PC-3 (cell line): ENCODE results near the gene H2AZ2. TPM values are rescaled to one million over a fixed set of nuclear protein-coding genes. Genes with fewer than 3 reads are reported as not detected.

ENCODE experiments used
- ATAC-seq: fragments of 200-7000 bp; cut with Tn5 transposase; 2 replicates; pipeline ENCODE4 v1.9.1; 2020; ENCODE audit warnings: mild to moderate bottlenecking, moderate library complexity
- BruUV-seq: library from RNA; stranded (reverse); fragments of 400-500 nt; replicated peaks from 2 replicates; lab custom pipeline; 2021; lab: Mats Ljungman, UMichigan
- CTCF ChIA-PET: fragments of 300-600 bp; sonication (Branson Sonifier 250); formaldehyde crosslinking; loops from one replicate; lab custom pipeline; 2022; ENCODE audit warnings: antibody characterized with exemption; lab: Charles Lee
- POLR2A ChIA-PET: fragments of 300-600 bp; sonication (Branson Sonifier 250); formaldehyde crosslinking; loops from one replicate; lab custom pipeline; 2022; ENCODE audit warnings: antibody characterized with exemption; ENCODE audit not compliant: unreplicated experiment; lab: Charles Lee
- DNase-seq: peaks from one replicate; pipeline ENCODE4 v3.0.0-alpha.2; 2015
- H2AFZ ChIP-seq: fragments of 300-600 bp; sonication (generic); 2 replicates; pipeline ENCODE4 v1.6.0; 2016; ENCODE audit warnings: antibody characterized with exemption, low read length
- H3F3A ChIP-seq: fragments of 300-600 bp; sonication (generic); one replicate; pipeline ENCODE4 v1.6.0; 2017; ENCODE audit warnings: antibody characterized with exemption, low read length, control low read depth, mild to moderate bottlenecking; ENCODE audit not compliant: unreplicated experiment
- H3K27ac ChIP-seq: fragments of 300-600 bp; sonication (generic); 2 replicates; pipeline ENCODE4 v1.5.1; 2016; ENCODE audit warnings: mild to moderate bottlenecking, low read length
- H3K27me3 ChIP-seq: fragments of 300-600 bp; sonication (generic); 2 replicates; pipeline ENCODE4 v1.6.1; 2016; ENCODE audit warnings: low read length, mixed read lengths
- H3K36me3 ChIP-seq: fragments of 300-600 bp; sonication (generic); 2 replicates; pipeline ENCODE4 v1.6.1; 2016; ENCODE audit warnings: low read depth, mixed run types, low read length, mixed read lengths
- H3K4me1 ChIP-seq: fragments of 300-600 bp; sonication (generic); 2 replicates; pipeline ENCODE4 v1.5.1; 2016; ENCODE audit warnings: low read length; ENCODE audit not compliant: insufficient read depth
- H3K4me2 ChIP-seq: fragments of 300-600 bp; sonication (generic); 2 replicates; pipeline ENCODE4 v1.6.0; 2016; ENCODE audit warnings: low read length
- H3K4me3 ChIP-seq: fragments of 300-600 bp; sonication (generic); 2 replicates; pipeline ENCODE4 v1.5.1; 2016; ENCODE audit warnings: mild to moderate bottlenecking, low read length, mixed read lengths
- H3K79me2 ChIP-seq: fragments of 300-600 bp; sonication (generic); 2 replicates; pipeline ENCODE4 v1.6.1; 2017; ENCODE audit warnings: low read length, mixed read lengths
- H3K9ac ChIP-seq: fragments of 300-600 bp; sonication (generic); 2 replicates; pipeline ENCODE4 v1.6.0; 2016; ENCODE audit warnings: mild to moderate bottlenecking, low read length
- H3K9me2 ChIP-seq: fragments of 300-600 bp; sonication (generic); replicated peaks from 2 replicates; pipeline ENCODE4 v1.6.1; 2016; ENCODE audit warnings: mixed run types, low read length, mixed read lengths
- H3K9me3 ChIP-seq: fragments of 300-600 bp; sonication (generic); 2 replicates; pipeline ENCODE4 v1.6.1; 2016; ENCODE audit warnings: low read length, mixed read lengths
- H4K20me1 ChIP-seq: fragments of 300-600 bp; sonication (generic); 2 replicates; pipeline ENCODE4 v1.6.1; 2016; ENCODE audit warnings: low read length, mixed read lengths
- CTCF ChIP-seq: fragments of 300-600 bp; sonication (generic); conservative IDR thresholded peaks from 2 replicates; pipeline ENCODE4 v1.5.1; 2017; ENCODE audit warnings: antibody characterized with exemption, low read depth, mild to moderate bottlenecking, low read length
- EZH2 ChIP-seq: fragments of 300-600 bp; sonication (generic); IDR thresholded peaks from one replicate; pipeline ENCODE4 v1.6.1; 2017; ENCODE audit warnings: antibody characterized with exemption, mild to moderate bottlenecking, low read length; ENCODE audit not compliant: unreplicated experiment
- EZH2phosphoT487 ChIP-seq: fragments of 300-600 bp; sonication (generic); IDR thresholded peaks from 2 replicates; pipeline ENCODE4 v1.6.1; 2018; ENCODE audit warnings: mild to moderate bottlenecking, antibody characterized with exemption, low read length, borderline replicate concordance
- intact Hi-C: fragments of 100-400 bp; cut with micrococcal nuclease; formaldehyde crosslinking; loops from 2 replicates; pipeline ENCODE4 v1.9.0; 2023
- total RNA-seq: library from RNA; depleted of rRNA; stranded (reverse); fragments of >200 nt; gene quantifications from 2 replicates; pipeline ENCODE4 v1.2.3, GENCODE V29; 2014

Gene H2AZ2
- total RNA-seq, 1 experiment from 2014 or later: 376 TPM

DNA sequence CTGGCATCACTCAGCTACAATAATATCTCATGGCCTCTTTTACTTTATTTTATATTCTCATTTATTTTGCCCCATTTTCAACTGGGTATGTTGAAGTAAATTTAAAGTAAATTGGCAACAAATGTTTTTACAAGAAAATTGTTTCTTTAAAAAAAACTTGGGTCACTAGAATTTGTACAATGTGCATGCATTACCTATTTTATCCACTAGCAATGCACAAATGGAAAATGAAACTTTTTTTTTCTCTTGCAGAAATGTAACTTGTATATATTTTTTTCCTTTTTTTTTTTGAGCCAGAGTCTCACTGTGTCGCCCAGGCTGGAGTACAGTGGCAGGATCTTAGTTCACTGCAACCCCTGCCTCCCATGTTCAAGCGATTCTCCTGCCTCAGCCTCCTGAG lies 10.3 kb upstream of the H2AZ2 start:
- Histone ChIP-seq H3F3A (no peaks in the 10 kb centered on the region), H3K4me1 (no peaks in the 10 kb centered on the region), H3K4me3 (no peak overlapping the region), H3K27ac (no peak overlapping the region), H3K36me3 (no peaks in the 10 kb centered on the region), H3K4me2 (no peak overlapping the region), H3K27me3 (no peaks in the 10 kb centered on the region), H3K9me3 (no peaks in the 10 kb centered on the region), H3K9ac (no peak overlapping the region), H4K20me1 (no peaks in the 10 kb centered on the region), H2AFZ (no peak overlapping the region), H3K9me2 (no peaks in the 10 kb centered on the region), H3K79me2 (no peaks in the 10 kb centered on the region)
- no TSS peak for BruUV-seq
- ChIA-PET CTCF (interaction anchor here (0.6 kb wide), 1 partner anchor 23 kb away, joined by 3 read pairs; no protein-coding TSS in a partner anchor), POLR2A (interaction anchor here (0.6 kb wide), 1 partner anchor 278 kb away, joined by 7 read pairs; no protein-coding TSS in a partner anchor)
- ATAC-seq (no peak), DNase-seq (no peak)
- TF ChIP-seq EZH2phosphoT487 (no peak), CTCF (no peak), EZH2 (no peak)
- intact Hi-C loops: loop anchor here (5.0 kb wide), 1 partner anchor 139 kb away; no protein-coding TSS in a partner anchor

DNA sequence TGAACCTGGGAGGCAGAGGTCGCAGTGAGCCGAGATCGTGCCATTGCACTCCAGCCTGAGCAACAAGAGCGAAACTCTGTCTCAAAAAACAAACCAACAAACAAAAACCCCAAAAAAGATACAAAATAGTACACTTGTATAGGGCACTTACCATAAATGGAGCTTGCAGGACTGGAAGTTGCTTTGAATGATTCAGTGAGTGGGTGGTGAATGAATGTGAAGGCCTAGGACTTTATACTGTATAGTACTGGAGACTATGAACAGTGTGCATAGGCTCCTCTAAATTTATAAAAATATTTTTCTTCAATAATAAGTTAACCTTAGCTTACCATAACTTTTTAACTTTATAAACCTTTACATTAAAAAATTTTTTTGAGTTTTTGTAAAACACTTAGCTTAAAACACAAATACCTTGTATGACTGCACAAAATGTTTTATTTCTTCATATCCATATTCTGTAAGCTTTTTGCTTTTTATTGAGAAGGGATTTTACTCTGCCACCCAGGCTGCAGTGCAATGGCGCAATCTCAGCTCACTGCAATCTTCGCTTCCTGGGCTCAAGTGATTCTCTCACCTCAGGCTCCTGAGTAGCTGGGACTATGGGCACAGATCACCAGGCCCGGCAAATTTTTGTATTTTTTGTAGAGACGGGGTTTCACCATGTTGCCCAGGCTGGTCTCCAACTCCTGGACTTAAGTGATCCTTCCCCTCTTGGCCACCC lies 6.9 kb upstream of the H2AZ2 start:
- Histone ChIP-seq H3K27me3 (no peaks in the 10 kb centered on the region), H3K79me2 (no peaks in the 10 kb centered on the region), H3K4me1 (no peaks in the 10 kb centered on the region), H3K4me2 (no peak overlapping the region), H3F3A (no peaks in the 10 kb centered on the region), H3K9me3 (no peaks in the 10 kb centered on the region), H3K9me2 (no peaks in the 10 kb centered on the region), H3K27ac (no peak overlapping the region), H4K20me1 (no peaks in the 10 kb centered on the region), H3K36me3 (no peaks in the 10 kb centered on the region), H3K4me3 (no peak overlapping the region), H3K9ac (no peak overlapping the region), H2AFZ (no peak overlapping the region)
- intact Hi-C loops: loop anchor here (5.0 kb wide), 1 partner anchor 142 kb away; no protein-coding TSS in a partner anchor
- no peak for DNase-seq
- ATAC-seq: no peak
- no TSS peak for BruUV-seq
- ChIA-PET POLR2A (no interaction called here), CTCF (interaction anchor here (0.6 kb wide), 1 partner anchor 56 kb away, joined by 4 read pairs; no protein-coding TSS in a partner anchor)
- no peak for TF ChIP-seq EZH2
- TF ChIP-seq CTCF: no peak
- TF ChIP-seq EZH2phosphoT487: no peak

GRCh38 chr7:44853391-44853790 lies 5.5 kb upstream of the H2AZ2 start:
- no peaks in the 10 kb centered on the region for H3K79me2 ChIP-seq
- ATAC-seq (no peak), DNase-seq (no peak)
- no TSS peak for BruUV-seq
- POLR2A ChIA-PET: no interaction called here
- H3K9me2 ChIP-seq: no peaks in the 10 kb centered on the region
- H2AFZ ChIP-seq: no peak overlapping the region
- no peaks in the 10 kb centered on the region for H4K20me1 ChIP-seq
- no peak overlapping the region for H3K9ac ChIP-seq
- intact Hi-C loops: no loop called here
- no peak for TF ChIP-seq EZH2phosphoT487
- no peak for TF ChIP-seq CTCF
- TF ChIP-seq EZH2: no peak
- CTCF ChIA-PET: no interaction called here
- peaks cover 3% of the 10 kb centered on the region for H3K4me1 ChIP-seq
- no peaks in the 10 kb centered on the region for H3K9me3 ChIP-seq
- no peaks in the 10 kb centered on the region for H3F3A ChIP-seq
- no peak overlapping the region for H3K4me3 ChIP-seq
- H3K36me3 ChIP-seq: no peaks in the 10 kb centered on the region
- H3K27me3 ChIP-seq: no peaks in the 10 kb centered on the region
- H3K27ac ChIP-seq: no peak overlapping the region
- no peak overlapping the region for H3K4me2 ChIP-seq
